Esophagus squamous epithelium (tissue), 4 donors: Measurements from ENCODE around the gene POR.

ENCODE experiments used
- CTCF ChIP-seq, 6 experiments: fragments of 450-650 bp in 4 of 6; fragments of 200-600 bp in 2 of 6; sonication (generic) in 2 of 6; IDR thresholded peaks; one replicate each; pipeline ENCODE4 v1.5.1; 2016 to 2019; ENCODE audit warnings: antibody characterized with exemption in 6 of 6, mild to moderate bottlenecking in 4 of 6, moderate library complexity in 4 of 6
- POLR2A ChIP-seq, 4 donors: fragments of 450-650 bp; IDR thresholded peaks; one replicate each; pipeline ENCODE4 v1.6.1; 2017; ENCODE audit warnings: antibody characterized with exemption in 4 of 4, mild to moderate bottlenecking in 4 of 4, moderate library complexity in 3 of 4

- no peak for TF ChIP-seq POLR2A (IDR thresholded peaks at IDR 0.05)
- no peak for TF ChIP-seq CTCF (IDR thresholded peaks at IDR 0.05)
Observed at GRCh38 chr7:75980430-75981202, 65.7 kb downstream of the POR start.
